GM12872 (cell line): Measurements from ENCODE around the gene HES5.

Source experiments
- CTCF ChIP-seq: IDR thresholded peaks from 3 replicates; pipeline ENCODE4 v1.5.1; 2011; ENCODE audit warnings: low read depth, mild to moderate bottlenecking, low read length, moderate library complexity; ENCODE audit not compliant: insufficient read depth

The HES5 gene

GRCh38 chr1:2520206-2520605 is 9.9 kb downstream of the HES5 start:
- TF ChIP-seq CTCF, result no peak

GRCh38 chr1:2519729-2520128 is 10.3 kb downstream of the HES5 start:
- no peak for TF ChIP-seq CTCF

- TF ChIP-seq CTCF, result no peak
Measured at GRCh38 chr1:2519029-2519685, 10.9 kb downstream of the HES5 start.

- no peak for TF ChIP-seq CTCF
Measured at GRCh38 chr1:2518528-2518927, 11.5 kb downstream of the HES5 start.

GRCh38 chr1:2517966-2518365 is 12.1 kb downstream of the HES5 start:
- no peak for TF ChIP-seq CTCF

GRCh38 chr1:2516946-2517345 is 13.1 kb downstream of the HES5 start:
- no peak for TF ChIP-seq CTCF

GRCh38 chr1:2516124-2516523 is 13.9 kb downstream of the HES5 start:
- no peak for TF ChIP-seq CTCF
